ENCODE results near the gene TNFAIP8L3.

Gene TNFAIP8L3

DNA sequence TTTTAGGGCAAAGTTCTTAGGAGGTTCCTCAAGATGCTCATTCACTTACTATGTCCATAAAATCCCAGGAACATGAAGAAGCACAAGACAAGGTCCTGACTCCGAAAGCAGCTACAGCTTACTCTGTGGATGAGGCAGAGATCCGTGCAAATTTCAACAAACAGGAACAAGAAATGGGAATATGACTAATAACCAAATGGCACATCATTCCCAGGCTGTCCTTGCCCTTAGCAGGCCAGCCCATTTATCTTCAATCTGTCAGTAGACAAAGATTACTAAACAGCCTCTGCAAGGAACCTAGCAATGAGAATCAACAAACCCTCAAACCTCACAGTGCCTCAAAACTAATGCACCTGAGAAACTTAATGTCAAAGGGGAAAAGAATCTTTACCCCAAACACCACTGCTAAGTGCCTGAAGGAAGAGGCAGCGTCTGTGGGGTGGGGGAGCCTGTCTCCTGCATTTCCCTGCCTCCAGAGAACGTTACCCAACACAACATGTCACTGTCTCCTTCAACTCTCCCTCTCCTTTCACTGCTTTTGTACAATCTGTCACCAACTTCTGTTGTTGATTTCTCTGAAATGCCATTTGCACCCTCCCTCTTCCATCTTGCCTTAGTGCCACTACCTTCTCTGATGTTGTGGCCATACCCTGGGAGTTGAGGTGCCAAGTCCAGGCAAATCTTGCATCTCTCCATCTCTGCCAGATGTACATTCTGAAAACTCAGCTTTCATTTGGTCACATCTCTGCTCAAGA is 4.8 kb downstream of the TNFAIP8L3 start:
- DNase-seq (ENCODE audit: low read depth, low spot score): no peak

DNA sequence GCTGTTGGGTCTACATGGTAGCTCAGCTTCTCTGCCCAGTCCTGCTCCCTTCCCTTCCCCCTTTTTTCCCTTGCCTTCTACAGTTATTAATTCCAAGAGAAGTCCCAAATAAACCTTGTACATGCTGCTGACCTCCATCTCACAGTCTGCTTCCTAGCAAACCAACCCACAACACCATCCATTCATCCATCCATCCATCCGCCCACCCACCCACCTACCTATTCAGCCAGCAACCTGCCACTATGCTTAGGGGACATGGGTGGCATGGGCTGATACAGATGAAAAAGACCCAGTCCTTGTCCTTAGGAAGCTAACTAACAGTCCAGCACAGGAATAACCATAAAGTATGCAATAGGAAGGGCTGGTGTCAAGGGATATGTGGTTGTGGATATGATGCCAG is 5.7 kb downstream of the TNFAIP8L3 start:
- no peak for DNase-seq (ENCODE audit: low read depth, low spot score)

GRCh38 chr15:51088585-51088984 is 6.1 kb downstream of the TNFAIP8L3 start:
- no peak for DNase-seq (ENCODE audit: low read depth, low spot score)

DNA sequence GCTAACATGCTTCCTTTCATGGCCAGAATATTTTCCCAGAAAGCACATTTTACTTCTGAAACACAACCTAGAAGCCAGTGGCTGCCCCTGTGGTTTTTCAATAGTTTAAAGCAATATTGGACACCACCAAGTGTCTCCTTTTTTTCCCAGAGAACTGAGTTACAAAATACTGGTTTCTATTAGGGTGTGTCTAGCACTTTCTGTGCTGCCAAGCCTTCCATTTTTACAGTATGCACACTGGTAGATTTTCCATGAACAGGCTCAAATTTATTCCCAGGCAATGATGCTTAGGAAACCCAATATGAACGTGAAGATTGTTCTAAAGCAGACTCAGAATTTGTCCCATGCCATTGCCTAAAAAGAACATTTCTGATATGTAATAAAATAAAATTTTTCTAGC is 7.2 kb downstream of the TNFAIP8L3 start:
- no peak for DNase-seq (ENCODE audit: low read depth, low spot score)

DNA sequence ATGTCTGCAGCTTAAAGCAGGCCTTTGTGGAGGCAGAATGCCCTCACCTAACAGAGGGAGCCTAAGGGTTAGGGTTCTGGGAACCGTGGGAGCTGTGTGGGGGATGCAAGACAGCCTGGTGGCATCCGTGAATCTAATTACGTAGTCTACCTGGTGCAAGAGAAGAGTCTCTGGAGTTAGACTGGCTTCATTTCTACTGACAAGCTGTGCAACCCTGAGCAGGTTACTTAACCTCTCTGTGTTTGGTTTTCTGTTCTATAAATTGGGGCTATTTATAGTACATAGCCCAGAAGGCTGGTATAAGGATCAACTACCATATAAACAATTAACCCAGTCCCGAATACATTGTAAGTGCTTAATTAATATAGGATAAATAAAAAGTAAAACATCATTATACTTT is 8.3 kb downstream of the TNFAIP8L3 start:
- DNase-seq (ENCODE audit: low read depth, low spot score): no peak

GRCh38 chr15:51085764-51086163 is 8.9 kb downstream of the TNFAIP8L3 start:
- no peak for DNase-seq (ENCODE audit: low read depth, low spot score)

DNA sequence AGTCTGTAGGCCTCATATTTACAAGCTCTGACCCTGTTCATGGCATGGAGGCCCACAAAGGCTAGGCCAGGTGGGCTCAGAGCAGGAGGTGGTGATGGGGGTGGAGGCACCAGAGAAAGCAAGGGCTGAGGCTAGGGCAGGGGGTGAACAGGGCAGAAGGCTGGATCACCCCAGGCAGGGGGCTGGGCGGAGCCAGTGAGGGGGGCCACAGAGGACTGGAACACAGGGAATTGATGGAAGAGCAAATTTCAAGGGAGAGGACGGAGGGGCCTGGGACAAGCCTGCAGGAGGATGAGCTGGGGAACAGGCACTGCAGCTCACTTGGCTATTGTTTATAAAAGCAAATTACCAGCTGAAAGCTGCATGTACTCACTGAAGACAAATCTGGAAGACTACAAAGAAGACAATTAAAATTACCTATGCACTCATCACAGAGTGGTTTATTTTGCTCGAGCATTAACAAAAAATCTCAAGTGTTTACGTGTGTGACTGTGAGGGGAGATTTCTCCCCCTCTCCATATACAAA is 11.0 kb downstream of the TNFAIP8L3 start:
- DNase-seq (ENCODE audit: low read depth, low spot score): no peak

DNA sequence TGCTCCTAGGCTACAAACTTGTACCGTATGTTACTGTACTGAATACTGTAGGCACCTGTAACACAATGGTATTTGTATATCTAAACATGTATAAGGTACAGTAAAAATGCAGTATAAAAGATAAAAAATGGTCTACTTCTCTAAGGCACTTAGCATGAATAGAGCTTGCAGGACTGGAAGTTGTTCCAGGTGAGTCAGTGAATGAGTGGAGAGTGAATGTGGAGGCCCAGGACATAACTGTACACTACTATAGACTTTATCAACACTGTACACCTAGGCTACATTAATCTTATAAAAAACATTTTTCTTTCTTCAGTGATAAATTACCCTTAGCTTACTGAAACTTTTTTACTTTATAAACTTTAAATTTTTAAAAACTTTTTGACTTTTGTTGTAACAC is 12.5 kb downstream of the TNFAIP8L3 start:
- DNase-seq (ENCODE audit: low read depth, low spot score): no peak

GRCh38 chr15:51080286-51080685 is 14.4 kb downstream of the TNFAIP8L3 start:
- DNase-seq (ENCODE audit: low read depth, low spot score): no peak

- no peak for DNase-seq (ENCODE audit: low read depth, low spot score)
Observed at GRCh38 chr15:51079226-51079625, 15.5 kb downstream of the TNFAIP8L3 start.

DNA sequence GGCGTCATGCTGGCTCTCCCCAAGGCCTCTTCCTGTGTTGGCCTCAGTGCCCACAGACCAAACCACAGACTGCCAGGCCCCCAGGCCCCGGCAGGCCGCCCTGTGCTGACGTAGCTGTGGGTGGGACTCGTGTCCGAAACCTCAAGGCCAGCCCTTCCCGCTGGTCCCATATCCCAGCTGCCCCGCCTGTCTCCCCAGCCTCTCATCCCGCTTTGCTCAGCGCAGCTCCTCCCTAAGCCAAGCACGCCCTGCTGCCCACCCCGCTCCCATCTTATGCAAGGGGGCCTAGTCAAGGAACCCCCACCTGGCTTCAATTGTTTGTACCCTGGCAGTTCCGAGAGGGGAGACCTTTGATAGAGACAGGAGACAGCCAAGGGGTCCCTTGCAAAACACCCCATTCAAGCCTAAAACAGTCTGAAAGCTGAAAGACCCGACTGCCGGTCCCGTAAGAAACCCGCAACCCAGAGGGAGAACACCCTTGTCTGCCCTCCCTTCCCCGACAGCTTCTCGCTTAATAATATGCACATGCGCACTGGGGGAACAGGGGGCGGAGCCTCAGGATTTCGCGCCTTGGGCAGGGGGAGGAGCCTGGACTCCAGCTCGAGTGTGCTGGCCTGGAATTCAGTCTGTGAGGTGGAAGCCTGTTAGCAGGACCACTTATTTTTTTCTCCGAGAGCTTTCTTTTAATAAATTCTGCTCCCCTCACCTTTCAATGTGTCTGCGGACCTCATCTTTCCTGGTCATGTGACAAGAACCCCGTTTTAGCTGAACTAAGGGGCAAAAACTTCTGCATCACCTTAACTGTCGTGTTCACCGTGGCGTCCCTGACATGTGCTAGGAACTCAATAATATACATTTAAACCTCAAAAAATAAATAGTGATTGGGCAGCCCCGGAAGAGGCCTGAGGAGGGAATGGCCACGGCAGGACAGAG is 17.2 kb downstream of the TNFAIP8L3 start:
- peak; percentile 94 for DNase-seq (ENCODE audit: low read depth, low spot score)

DNA sequence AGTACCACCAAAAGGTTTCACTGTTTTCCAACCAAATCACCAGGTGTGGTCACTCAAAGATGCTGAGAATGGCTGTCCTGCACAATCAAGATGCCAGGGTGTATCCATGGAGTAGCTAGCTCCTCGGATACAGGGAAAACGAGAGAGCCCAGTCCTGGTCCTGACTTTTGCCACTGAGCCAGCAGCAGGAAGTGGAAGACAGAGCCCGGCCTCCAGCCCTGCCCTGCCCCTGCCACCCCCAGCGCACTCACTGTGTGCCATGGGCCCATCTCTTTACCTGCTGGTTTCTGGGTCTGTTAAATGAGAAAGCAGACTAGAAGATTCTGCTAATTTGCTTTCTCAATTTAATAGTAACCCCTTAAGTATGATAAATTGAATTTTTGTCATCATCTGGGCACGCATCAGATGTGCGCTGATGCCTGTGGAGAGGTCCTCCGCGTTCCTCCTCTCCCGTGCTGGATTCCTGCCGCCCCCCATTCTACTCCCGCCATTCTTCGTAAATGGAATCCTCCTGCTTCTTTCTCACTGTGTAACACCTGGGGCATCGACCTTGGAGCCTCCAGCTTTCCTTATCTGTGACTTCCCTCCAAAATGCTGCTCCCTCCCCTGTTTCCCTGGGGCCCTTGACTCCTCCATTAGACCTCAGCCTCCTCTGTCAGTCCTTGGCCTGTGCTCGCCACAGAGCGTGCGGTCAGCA is 18.0 kb downstream of the TNFAIP8L3 start:
- DNase-seq (ENCODE audit: low read depth, low spot score): no peak

DNA sequence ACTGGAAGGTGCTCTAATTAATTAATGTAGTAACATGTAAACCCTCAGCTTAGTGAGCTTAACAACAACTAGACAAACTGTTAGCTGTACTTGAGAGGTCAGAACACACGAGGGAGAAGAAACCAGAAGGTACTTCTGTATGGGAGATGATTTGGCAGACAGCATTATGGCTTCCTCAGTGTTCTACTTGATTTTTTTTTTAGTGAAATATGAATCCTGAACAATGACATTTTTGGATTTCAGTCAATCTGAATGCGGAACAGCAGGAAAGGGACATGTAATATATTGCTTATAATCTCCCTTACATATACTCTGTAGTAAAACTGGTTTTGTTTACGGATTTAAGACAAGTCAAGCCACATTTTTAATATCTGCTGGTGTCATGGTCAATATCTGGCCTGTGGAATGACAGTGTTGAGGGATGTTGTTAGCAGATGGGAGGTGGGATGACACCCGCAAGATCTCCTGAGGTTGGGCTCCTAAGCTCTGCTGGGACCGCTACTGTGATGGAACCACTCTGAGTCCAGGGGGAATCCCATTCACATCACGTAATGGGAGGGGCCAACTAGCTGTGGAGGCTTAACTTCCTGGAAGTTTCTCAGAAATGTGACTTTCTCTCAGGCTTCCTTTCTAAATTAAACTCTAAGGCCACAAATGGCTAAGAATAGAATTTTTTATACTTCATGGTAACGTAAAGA is 18.7 kb downstream of the TNFAIP8L3 start:
- no peak for DNase-seq (ENCODE audit: low read depth, low spot score)

DNA sequence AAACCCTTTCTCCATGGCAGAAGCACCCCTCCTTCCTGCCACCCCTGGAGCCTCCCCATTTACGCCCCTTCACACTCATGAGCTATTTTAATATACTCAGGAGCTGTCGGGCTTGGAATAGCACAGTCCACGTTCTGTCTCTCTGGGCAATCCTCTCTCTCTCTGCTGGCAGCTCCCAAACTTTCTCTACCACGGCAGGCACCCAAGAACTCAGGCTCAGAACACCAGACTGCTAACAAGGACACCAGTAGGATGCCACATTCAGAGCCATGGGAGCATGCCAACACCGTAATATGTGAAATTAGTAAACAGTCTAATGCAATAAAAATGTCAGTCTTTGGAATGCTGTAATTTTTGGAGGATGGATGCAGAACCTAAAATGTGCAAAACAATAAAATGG is 19.3 kb downstream of the TNFAIP8L3 start:
- no peak for DNase-seq (ENCODE audit: low read depth, low spot score)

DNA sequence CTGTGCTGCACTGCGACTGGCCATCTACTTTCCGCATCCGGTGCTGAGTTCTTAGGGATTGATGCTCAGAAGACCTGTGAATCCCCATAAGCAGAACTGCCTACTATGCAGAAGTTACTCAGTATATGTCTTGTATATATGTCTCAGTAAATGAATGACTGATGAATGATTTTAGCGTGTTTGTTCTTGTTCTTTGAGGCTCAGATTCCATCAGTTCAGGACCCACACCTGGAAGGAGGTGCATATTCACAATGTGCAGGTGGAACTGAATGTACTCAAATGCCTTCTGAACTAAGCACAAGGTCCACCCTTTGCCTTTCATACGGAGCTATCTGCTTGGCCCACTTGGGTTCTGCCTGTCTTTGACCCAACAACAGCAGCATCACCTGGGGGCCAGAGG is 19.8 kb downstream of the TNFAIP8L3 start:
- no peak for DNase-seq (ENCODE audit: low read depth, low spot score)

GRCh38 chr15:51071578-51071977 is 23.1 kb downstream of the TNFAIP8L3 start:
- no peak for DNase-seq (ENCODE audit: low read depth, low spot score)

DNA sequence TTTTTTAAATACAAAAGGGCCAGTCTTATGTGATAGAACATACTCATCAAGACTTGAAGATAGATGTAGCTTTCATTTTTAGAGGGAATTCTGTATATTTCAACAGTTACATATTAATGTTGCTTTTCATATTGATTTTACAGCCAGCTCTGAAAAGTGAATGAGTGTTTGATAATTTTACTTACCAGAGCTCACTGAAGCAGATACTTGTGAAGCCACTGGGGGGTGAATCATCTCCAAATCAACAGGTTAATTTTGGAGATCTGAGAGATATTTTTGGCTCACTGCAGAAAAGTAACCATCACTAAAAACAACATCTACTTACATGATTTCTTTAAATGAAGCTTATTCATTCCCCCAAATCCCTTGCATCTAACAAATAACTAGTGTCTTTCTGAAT is 24.7 kb downstream of the TNFAIP8L3 start:
- DNase-seq (ENCODE audit: low read depth, low spot score): no peak

DNA sequence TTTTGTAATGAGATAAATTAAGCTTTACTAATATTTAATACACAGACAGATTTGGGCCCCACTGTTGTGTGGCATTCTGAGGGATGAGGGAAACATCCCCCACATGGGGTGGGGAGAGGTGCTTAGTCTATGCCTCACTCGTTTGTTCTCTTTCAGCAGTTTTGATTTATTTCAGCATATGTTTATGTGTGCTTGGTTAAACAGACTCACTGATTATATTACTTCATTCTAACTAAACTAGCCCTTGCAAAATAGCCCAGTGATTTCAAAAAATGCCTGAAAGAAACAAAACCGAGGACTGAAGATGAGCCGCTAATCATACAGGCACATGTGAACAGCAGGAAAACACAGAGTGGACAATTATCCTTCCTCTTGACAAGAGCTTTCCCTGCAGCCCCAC is 27.2 kb downstream of the TNFAIP8L3 start:
- DNase-seq (ENCODE audit: low read depth, low spot score): no peak

DNA sequence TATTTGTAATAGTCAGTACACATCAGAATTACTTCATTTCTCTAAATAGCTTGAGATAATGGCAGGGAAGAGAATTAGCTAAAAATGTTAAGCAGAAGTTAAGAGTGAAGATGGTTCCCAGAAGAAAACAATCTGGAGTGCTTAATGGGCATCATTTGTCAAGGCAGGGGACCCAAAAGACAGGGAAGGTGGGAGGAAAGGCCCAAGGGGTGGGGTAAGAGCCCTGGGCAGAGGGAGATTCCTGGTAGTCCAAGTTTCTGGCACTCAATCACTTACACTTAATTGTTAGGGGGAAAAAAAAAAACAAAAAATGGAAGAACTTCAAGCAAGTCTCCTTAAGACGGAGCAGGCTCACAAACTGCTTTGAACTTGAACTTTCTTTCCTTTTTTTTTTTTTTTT is 28.9 kb downstream of the TNFAIP8L3 start:
- no peak for DNase-seq (ENCODE audit: low read depth, low spot score)

GRCh38 chr15:51065261-51065660 is 29.4 kb downstream of the TNFAIP8L3 start:
- no peak for DNase-seq (ENCODE audit: low read depth, low spot score)

GRCh38 chr15:51062736-51063135 is 32.0 kb downstream of the TNFAIP8L3 start:
- no peak for DNase-seq (ENCODE audit: low read depth, low spot score)

Data from ELF-1 (cell line).